Stomach (tissue), 4 donors: ENCODE results near the gene FHL2.

Experiments
- EP300 ChIP-seq: sonication (generic); formaldehyde crosslinking; IDR thresholded peaks from one replicate; pipeline ENCODE4 v1.6.1; 2017; ENCODE audit warnings: antibody characterized with exemption
- POLR2A ChIP-seq, 4 donors: fragments of 450-650 bp; IDR thresholded peaks; one replicate each; pipeline ENCODE4 v1.6.1; 2016; ENCODE audit warnings: antibody characterized with exemption in 4 of 4, control low read depth in 2 of 4, mild to moderate bottlenecking in 1 of 4, moderate library complexity in 1 of 4
- TF ChIP-seq, protein P1 (sequence below), 7 experiments: fragments of 450-650 bp in 4 of 7; fragments of 200-600 bp in 3 of 7; sonication (generic) in 3 of 7; IDR thresholded peaks; one replicate each; pipeline ENCODE4 v1.5.1; 2016 to 2019; ENCODE audit warnings: antibody characterized with exemption in 7 of 7, control low read depth in 2 of 7, mild to moderate bottlenecking in 1 of 7

DNA sequence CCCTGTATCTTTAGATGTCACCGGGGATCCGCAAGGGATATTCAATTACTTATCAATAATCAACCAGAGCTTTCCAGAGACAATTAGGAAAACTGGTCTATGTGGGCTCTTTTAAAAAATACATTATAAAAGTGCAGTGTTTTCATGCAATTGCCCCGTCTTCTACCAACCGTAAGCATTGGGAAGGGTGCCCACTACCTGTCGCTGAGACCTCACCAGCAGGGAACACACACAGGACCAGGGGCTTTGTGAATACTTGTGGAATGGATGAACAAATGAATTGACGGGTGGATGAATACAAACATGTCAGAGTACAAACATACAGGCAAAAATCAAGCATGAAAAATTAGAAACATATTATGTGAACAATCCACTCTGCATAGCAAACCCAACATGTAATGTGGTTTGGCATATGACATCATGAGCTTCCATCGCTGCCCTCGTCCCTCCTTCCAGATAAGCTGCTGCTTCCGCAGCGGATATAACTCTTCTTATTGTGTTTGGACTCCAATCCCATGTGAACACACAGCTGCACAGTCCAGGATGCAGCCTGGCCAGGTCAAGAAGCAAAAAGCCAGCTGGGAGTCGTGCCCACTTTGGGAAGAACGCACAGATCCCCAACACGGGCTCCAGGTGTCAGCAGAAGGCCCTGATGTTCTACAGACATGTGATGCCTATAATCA, 5.3 kb downstream of the FHL2 start:
- TF ChIP-seq, protein P1, sequence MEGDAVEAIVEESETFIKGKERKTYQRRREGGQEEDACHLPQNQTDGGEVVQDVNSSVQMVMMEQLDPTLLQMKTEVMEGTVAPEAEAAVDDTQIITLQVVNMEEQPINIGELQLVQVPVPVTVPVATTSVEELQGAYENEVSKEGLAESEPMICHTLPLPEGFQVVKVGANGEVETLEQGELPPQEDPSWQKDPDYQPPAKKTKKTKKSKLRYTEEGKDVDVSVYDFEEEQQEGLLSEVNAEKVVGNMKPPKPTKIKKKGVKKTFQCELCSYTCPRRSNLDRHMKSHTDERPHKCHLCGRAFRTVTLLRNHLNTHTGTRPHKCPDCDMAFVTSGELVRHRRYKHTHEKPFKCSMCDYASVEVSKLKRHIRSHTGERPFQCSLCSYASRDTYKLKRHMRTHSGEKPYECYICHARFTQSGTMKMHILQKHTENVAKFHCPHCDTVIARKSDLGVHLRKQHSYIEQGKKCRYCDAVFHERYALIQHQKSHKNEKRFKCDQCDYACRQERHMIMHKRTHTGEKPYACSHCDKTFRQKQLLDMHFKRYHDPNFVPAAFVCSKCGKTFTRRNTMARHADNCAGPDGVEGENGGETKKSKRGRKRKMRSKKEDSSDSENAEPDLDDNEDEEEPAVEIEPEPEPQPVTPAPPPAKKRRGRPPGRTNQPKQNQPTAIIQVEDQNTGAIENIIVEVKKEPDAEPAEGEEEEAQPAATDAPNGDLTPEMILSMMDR (IDR thresholded peaks at IDR 0.05) = no peak
- TF ChIP-seq EP300 (no peak), POLR2A (IDR thresholded peaks at IDR 0.05) (no peak)
